ENCODE data around the gene CD72.
A peak's percentile ranks its signal among the peaks of the same experiment; 100 is the strongest.

The CD72 gene, protein sequence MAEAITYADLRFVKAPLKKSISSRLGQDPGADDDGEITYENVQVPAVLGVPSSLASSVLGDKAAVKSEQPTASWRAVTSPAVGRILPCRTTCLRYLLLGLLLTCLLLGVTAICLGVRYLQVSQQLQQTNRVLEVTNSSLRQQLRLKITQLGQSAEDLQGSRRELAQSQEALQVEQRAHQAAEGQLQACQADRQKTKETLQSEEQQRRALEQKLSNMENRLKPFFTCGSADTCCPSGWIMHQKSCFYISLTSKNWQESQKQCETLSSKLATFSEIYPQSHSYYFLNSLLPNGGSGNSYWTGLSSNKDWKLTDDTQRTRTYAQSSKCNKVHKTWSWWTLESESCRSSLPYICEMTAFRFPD

DNA sequence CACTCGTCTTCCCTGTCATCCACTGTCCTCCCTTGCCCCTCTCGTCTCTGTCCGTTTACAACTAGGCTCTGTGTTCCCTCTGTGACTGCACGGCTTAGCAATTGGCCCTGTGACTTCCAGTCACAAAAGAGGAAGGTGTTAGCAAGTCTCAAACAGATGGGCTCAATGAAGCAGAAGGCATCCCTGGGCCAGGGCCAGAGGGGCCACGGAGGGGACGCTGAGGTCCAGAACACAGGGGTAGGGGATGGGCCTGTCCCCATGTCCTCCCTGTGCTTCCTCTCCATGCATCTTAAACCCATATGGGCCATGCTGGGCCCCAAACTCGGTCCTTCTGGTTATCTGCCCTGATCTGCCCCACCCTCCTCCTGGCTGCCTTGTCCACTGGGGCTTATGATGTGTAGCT lies at the start of gene CD72:
TSS of gene CD72 (minus strand) at position 89 of the 403 bp plus-strand sequence. CDS start 110 bp downstream, outside the sequence.
- DNase-seq: no peak

DNA sequence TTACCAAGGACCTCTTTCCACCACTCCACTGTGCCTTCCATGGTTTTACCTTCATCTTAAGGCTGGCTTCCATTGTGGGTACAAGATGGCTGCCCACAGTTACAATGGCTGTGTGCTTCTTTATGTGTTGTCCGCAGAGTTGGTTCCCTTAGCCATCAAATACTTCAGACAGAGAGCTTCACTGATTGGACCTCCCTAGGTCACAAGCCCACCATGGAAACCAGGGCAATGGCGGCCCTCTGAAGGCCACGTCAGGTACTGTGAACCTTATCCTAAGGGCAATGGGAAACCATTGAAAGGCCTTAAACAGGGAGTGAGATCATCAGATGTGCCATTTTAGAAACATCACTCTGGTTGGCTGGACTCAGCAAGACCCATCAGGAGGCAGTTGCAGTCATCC lies 49.7 kb upstream of the CD72 start:
- no peak for DNase-seq

DNA sequence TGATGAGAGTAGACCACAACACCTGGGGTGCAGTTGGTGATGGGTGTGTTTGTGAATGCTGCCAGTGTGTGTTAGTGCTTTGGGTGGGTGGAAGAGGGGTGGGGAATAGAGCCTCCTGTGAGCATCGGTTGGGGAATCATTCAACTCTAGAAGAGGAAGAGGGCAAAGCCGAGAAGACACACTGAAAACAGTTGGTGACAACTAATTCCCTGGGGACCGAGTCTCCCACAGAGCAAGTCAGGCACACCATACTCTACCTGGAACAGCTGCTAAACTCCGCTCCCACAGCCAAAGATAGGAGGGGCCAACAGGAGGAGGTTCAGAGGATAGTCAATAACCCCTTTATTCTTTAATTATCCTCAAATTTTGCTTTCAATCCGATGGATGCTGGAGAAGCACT lies 48.3 kb upstream of the CD72 start:
- no peak for DNase-seq

DNA sequence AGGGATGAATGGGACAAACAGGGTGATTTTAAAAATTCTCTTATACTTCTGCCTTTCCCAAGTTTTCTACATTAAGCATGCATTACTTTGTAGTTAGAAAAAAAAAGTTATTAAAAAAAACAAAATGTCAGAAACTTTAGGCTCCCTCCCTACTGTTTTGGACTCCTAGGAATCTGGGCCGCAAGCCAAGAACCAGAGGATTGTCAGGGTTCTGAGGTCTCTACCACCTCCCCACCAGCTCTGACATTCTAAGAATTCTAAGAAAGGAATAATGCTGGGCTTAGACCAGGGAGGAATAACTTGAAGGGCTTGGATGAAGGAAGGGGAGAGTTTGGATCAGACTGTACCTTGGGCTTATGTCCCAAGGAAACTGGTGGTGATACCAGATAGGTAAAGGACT lies 47.8 kb upstream of the CD72 start:
- no peak for DNase-seq

DNA sequence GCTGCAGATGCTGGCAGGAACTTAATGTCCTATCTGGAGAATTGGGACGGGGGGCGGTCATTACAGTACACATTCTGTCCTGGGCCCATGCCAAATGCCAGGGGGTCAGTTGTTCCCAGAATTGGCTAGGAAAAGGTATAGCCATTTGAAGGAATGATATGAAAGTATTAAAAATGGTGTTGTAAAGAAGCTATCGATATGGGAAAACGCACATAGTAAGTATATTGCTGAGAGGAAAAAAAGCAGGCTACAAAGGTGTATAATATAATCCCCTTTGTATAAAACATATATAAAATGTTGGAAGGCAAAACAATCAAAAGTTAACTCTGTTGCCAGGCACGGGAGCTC lies 47.2 kb upstream of the CD72 start:
- DNase-seq: no peak

DNA sequence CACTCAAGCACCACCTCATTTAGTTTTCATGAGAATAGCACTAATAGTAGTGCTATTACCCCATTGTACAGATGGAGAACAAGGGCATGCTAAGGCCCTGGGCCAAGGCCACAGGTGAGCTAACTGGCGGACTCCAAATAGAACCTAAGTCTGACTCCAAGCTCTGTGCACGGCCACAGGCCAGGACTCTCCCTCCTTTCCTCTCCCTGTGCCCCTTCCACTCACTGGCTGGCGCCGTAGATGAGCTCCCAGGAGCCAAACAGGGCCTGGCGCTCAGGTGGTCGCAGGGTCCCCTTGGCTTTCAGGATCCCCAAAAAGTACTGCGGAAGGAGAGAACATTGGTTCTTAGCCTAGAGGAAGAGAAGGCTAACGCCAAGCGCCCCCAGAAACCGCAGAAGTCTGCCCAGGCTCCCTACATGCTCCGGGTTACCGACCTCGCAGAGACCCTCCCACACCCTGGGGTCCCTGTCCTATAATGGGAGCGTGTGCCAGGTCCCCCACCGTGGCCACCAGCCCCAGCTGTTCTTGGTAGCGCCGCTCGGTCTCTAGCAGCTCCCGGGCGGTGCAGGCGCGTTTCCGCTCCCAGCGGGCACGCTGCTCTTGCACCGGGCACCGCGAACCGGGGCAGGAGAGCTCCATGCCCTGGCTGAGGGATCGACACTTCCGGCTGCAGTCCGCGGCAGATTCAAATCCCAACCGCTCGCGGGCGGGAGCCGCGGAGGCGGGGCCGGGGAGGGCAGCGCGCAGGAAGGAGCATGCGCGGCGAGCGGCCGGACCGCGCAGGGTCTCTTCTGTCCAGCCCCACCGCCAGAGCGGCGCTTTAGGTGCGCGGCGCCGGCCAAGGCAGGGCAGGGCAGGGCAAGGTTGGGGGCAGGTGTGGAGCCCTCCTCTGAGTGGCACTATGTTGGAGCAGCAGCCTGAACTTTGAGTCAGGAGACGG lies 46.6 kb upstream of the CD72 start, which contains the start of gene ARHGEF39:
TSS of gene ARHGEF39 (minus strand) at position 665 of the 940 bp plus-strand sequence. CDS start at position 639, 26 bp downstream.
- DNase-seq: peak; percentile 88

DNA sequence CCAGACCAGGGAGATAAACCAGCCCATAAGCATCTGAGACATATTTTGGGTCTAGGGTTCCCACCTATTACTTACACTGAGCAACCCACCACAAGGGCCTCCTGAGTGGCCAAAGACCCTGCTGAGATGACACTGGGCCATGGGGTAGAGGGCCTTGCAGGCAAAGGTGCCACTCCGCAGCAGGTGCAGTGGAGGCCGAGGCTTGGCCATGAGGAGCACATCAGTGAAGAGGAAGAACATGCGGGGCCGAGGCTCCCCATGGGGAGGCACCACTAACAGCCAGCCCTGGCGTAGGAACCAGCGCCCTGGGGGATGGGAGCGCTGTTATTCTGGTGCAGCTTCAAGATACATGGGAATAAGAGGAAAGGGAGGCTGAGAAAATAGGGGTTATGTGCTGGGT lies 44.2 kb upstream of the CD72 start:
- DNase-seq: no peak

DNA sequence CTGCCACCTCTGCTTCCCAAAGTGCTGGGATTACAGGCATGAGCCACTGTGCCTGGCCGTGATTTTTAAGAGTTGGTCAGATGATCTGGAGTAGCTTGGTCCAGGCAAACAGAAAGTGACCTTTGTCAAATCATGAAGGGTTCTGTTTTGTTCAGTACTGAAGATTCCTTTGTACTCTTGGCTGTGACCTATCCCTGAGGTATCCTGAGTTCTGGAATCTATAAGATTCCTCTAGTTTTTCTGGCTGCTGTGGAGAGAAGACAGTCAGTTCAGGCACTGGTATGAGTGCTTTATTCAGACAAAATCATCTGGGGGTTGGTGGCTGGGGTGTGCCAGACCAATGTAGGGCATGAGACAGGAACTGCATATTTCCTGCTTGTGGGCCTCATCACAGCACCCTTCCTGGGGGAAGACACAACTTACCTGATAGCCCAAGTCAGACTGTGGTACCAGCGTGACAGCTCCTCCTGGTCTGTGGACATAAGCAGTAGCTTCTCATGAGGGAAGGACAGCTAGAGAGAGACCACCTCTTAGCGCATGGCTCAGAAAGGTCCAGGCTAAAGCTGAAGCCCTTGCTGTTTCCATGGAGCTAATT lies 43.6 kb upstream of the CD72 start:
- DNase-seq: no peak

DNA sequence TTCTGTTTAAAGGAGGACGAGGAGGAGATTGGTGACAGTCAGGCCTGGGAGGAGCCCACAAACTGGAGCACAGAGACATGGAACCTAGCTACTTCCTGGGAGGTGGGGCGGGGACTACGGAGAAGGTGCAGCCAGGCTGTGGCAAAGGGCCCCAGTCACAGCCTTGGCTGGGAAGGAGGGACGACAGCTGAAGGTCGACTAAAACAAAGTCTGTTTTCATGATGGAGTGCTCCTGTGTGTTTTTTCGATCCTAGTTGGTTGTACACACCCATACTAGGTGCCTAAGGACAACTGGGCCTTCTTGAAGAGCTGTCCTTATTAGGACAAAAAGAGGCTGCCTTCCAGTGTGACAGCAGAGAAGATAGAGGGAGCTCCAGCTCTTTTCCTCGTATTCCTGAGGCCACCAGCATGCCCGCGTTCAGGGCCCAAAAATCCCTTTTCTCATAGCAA lies 42.8 kb upstream of the CD72 start:
- no peak for DNase-seq

DNA sequence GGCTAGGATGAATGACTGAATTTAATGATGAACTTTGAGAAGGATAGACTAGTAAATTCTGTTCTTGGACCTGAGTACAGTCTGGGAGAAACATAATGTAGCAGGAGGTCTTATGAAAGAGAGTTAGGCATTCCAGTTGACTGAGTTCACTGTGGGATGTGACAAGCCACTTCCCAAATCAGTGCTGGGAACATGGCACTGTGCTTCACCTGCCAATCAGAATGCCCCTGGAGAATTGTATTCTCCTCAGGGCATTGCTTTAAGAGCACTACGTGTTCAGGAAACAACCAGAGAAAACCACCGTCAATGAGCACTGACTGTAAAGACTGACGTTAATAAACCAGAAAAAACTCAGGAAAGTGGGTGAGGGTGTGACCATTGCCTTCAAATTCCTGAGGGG lies 41.1 kb upstream of the CD72 start:
- no peak for DNase-seq

DNA sequence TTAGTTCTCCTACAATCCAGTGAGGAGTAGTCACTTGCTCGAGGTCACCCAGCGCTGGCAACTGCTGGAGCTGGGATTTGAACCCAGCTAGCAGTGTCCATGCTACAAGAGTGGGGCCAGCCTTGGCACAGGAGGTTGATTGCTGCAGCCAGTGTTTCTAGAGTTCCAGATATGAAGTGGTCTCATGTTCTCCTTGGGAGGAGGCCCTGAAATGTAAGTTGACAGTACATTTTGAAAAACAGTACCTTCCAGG lies 40.7 kb upstream of the CD72 start:
- DNase-seq: no peak

DNA sequence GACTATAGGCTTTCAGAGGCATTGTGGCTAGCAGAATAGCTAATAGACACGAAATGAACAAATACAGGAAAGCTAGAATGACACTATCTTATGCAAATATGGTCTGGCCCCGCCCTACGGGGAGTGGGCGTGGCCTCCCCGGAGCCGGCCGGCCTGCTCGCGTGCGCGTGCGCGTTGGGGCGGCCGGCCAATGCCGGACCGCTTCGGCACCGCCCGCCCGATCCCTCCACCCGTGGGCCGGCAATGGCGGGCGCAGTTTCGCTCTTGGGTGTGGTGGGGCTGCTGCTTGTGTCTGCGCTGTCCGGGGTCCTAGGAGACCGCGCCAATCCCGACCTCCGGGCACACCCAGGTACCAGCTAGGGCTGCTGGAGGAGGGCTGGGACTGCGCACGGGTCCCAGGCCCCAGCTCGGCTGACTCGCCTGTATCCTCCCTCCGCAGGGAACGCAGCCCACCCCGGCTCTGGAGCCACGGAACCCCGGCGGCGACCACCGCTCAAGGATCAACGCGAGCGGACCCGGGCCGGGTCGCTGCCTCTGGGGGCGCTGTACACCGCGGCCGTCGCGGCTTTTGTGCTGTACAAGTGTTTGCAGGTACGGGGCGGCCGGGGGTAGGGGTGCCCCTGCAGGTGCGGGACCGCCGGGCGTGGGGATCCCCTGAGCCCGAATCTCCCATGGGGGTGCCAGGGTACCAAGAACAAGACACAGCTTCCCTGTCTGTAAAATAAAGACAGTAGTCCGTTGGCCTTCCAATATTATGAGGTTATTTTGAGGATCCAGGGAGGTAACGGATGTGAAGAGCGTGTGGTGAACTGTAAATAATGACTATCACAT lies 40.1 kb upstream of the CD72 start, which contains the start of gene CCDC107:
TSS of gene CCDC107 (plus strand) at position 156 of the 831 bp plus-strand sequence. CDS start at position 244, 88 bp downstream.
- peak; percentile 94 for DNase-seq

DNA sequence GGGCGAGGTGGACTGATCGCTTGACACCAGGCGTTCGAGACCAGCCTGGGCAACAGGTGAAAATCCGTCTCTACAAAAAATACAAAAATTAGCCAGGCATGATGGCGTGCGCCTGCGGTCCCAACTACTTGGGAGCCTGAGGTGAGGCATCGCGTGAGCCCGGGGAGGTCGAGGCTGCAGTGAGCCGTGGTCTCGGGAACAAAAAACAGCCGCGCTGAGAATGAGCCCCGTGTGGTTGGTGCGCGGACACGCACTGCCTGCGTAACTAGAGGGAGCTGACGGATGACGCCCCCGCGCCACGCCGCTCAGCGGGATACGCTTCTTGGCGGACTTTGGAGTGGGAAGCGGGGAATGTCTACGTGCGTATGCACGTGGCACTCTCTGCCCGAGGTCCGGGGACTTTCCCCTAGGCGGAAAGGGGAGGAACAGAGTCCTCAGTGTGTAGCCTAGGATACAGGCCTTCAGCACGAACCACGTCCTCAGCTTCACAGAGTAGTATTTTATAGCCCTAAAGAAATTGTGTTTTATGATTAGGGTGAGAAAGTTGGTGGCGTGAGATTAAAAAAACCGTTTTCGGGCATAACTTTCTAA lies 39.4 kb upstream of the CD72 start, which contains the start of gene RMRP:
TSS of gene RMRP (minus strand) at position 474 of the 591 bp plus-strand sequence.
- DNase-seq: peak; percentile 94

DNA sequence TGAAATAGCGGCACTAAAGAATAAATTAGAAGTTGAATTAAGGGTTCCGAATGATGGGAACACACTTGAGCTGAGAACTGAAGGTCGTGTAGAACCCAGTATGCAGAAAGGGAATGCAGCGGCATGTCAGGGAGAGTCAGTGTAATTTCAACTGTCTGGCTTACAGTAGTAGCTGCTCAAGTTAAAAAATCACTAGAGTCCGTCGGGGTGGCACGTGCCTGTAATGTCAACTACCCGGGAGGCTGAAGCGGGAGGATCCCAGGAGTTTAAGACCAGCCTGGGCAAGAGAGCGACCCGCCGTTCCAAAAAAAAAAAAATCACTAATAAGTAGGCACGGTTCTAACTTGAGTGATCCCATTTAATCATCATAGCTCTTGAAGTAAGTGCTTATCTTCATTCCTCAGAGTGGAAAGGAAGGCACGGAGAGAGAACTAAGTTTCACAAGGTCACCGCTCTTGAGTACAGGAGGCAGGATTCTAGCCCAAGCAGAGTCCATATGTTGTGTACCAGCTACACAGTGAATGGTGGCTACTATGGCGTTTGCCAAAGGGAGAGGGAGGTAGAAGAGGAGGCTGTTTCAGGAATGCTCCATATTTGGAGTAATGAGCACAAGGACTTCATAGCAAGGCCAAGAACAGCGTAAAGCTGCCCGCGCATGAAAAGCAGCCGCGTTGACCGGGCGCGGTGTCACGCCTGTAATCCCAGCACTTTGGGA lies 38.8 kb upstream of the CD72 start:
- no peak for DNase-seq

DNA sequence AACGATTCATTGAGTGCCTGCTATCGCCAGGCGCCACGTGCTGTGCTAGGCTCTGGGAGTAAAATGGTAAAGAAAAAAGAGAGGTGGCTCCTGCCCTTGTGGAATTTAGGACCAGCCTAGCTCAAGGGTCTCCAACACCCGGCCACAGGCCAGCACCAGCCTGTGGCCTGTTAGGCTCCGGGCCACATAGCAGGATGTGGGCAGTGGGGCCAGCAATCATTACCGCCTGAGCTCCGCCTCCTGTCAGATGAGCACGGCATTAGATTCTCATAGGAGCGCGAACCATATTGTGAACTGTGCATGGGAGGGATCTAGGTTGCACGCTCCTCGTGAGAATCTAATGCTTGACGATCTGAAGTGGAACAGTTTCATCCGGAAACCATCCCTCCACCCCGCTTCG lies 38.1 kb upstream of the CD72 start:
- DNase-seq: no peak

DNA sequence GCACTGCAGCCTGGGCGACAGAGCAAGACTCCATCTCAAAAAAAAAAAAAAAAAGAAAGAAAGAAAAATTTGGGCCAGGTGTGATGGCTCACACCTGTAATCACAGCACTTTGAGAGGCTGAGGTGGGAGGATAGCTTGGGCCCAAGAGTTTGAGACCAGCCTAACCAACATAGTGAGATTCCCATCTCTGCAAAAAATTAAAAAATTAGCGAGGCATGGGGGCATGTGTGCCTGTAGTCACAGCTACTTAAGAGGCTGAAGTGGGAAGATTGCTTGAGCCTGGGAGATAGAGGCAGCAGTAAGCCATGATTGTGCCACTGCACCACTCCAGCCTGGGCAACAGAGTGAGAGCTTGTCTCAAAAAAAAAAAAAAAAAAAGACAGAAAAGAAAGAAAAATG lies 35.4 kb upstream of the CD72 start:
- DNase-seq: no peak

DNA sequence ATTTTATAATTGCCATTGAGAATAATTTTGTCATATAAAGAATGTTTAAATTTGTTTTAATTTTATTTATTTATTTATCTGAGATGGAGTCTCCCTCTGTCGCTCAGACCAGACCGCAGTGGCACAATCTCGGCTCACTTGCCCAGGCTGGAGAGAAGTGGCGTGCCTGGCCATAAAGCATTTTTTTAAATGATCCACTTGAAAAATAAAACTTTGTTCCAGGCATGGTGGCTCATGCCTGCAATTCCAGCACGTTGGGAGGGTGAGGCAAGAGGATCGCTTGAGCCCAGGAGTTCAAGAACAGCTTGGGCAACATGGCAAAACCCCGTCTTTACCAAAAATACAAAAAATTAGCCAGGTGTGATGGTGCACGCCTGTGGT lies 34.6 kb upstream of the CD72 start:
- DNase-seq: no peak

DNA sequence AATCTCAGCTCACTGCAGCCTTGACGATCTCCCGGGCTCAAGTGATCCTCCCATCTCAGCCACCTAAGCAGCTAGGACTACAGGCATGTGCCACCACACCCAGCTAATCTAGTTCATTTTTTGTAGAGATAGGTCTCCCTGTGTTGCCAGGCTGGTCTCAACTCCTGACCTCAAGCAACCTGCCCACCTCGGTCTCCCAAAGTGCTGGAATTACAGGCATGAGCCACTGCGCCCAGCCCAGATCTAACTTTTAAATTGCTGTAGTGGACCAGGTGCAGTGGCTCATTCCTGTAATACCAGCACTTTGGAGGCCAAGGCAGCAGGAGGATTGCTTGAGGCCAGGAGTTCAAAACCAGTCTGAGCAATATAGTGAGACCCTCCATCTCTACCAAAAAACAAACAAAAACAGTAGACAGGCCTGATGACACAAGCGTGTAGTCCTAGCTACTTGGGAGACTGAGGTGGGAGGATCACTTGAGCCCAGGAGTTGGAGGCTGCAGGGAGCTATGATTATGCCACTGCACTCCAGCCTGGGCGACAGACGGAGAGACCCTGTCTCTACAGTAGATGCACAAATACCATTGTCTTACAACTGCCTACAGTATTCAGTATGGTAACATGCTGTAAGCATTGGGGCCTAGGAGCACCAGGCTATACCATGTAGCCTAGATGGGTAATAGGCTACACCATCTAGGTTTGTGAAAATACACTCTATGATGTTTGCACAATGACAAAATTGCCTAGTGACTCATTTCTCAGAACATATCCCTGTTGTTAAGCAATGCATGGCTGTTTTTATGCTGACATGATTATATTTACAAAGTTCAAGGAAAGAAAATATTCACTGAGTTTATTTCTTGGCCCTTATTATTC lies 34.0 kb upstream of the CD72 start:
- DNase-seq: no peak

DNA sequence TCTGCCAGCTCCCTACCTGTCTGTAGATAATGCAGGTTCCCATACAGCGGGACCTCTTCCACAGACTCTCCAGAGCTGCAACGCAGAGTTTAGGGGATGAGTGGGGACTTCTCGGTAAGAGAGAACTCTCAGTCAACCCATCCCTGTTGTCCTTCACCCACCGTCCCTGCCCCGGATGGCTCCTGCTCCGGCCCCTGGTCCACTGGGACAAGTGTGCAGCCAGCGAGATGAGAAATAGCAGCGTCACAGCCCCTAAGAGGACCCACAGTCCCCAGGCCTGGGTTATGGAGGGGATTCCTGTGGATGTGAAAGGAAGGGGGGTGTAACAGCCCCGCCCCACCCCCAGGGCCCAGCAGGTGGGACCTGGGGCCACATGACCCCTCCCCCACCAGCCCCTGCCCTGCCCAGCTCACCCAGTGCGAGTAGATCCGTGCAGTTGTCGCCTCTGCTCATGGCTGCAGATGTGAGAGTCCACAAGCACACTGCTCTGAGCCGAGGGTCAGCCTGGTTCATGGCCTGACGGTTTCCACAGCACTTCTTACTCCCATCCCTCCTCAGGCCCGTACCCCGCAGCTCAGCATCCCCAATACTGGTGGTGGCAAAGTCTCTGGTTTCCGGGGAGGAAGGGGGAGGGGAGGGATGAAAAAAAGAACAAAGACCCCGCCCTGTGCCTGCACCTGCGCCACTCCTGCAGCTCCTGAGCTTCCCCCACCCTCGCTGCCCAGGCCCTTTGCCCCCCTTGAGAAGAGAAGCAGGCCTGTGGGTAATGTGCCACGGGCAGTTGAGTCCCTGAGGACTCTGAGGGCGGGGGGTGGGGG lies 32.3 kb upstream of the CD72 start, which contains the start of gene SIT1:
TSS of gene SIT1 (minus strand) at position 591 of the 818 bp plus-strand sequence. CDS start at position 513, 78 bp downstream.
- peak; percentile 76 for DNase-seq

Measured in activated CD8-positive, alpha-beta memory T cell treated with anti-CD3 and anti-CD28 coated beads for 24 hours (primary cell).